GM18505 (cell line): ENCODE data around the gene CIBAR2.

Experiments used
- ATAC-seq: cut with Tn5 transposase; IDR thresholded peaks from one replicate; pipeline ENCODE4 v1.9.1; 2021; ENCODE audit not compliant: unreplicated experiment
- POLR2A ChIP-seq: IDR thresholded peaks from 4 replicates; pipeline ENCODE4 v1.6.1; 2011; ENCODE audit warnings: borderline replicate concordance; ENCODE audit not compliant: insufficient read depth, insufficient read length; ENCODE audit errors: extremely low read depth

The CIBAR2 gene

GRCh38 chr16:85112364-85112763, at the start of gene CIBAR2:
CIBAR2 (minus strand) TSS chr16:85112472; CDS start chr16:85112352, 120 bp downstream.
- no peak for TF ChIP-seq POLR2A
- ATAC-seq = no peak

- TF ChIP-seq POLR2A = no peak
- ATAC-seq = no peak
Measured at GRCh38 chr16:85159179-85159980, 47.1 kb upstream of the CIBAR2 start.

GRCh38 chr16:85158743-85159178, 46.5 kb upstream of the CIBAR2 start:
- no peak for ATAC-seq
- TF ChIP-seq POLR2A = no peak

GRCh38 chr16:85157813-85158742, 45.8 kb upstream of the CIBAR2 start:
- ATAC-seq = no peak
- TF ChIP-seq POLR2A = no peak

- TF ChIP-seq POLR2A = no peak
- ATAC-seq = no peak
Measured at GRCh38 chr16:85157372-85157771, 45.1 kb upstream of the CIBAR2 start.

- no peak for TF ChIP-seq POLR2A
- ATAC-seq = no peak
Measured at GRCh38 chr16:85156869-85157268, 44.6 kb upstream of the CIBAR2 start.

- no peak for ATAC-seq
- TF ChIP-seq POLR2A = no peak
Measured at GRCh38 chr16:85156440-85156839, 44.2 kb upstream of the CIBAR2 start.

- ATAC-seq = no peak
Measured at GRCh38 chr16:85153656-85154091, 41.4 kb upstream of the CIBAR2 start.

GRCh38 chr16:85153046-85153445, 40.8 kb upstream of the CIBAR2 start:
- TF ChIP-seq POLR2A = no peak
- ATAC-seq = no peak

More at GRCh38 chr16:85153656-85154091, 41.4 kb upstream of the CIBAR2 start:
- no peak for TF ChIP-seq POLR2A

- no peak for TF ChIP-seq POLR2A
- ATAC-seq = no peak
Measured at GRCh38 chr16:85152414-85153030, 40.2 kb upstream of the CIBAR2 start.

GRCh38 chr16:85151603-85152413, 39.5 kb upstream of the CIBAR2 start:
- ATAC-seq = no peak

GRCh38 chr16:85151079-85151602, 38.9 kb upstream of the CIBAR2 start:
- no peak for ATAC-seq
- TF ChIP-seq POLR2A = no peak

More at GRCh38 chr16:85151603-85152413, 39.5 kb upstream of the CIBAR2 start:
- no peak for TF ChIP-seq POLR2A
